GM12878 (cell line): Measurements from ENCODE around the gene SPATA31C1. TPM values are rescaled to one million over a fixed set of nuclear protein-coding genes. Genes with fewer than 3 reads are reported as not detected.

Experiments
- ATAC-seq: fragments of 200-7000 bp; cut with Tn5 transposase; 3 replicates; pipeline ENCODE4 v1.9.1; 2020; ENCODE audit warnings: mild to moderate bottlenecking, moderate library complexity
- BruUV-seq: library from RNA; stranded (reverse); fragments of 400-500 nt; replicated peaks from 2 replicates; lab custom pipeline; 2021; lab: Mats Ljungman, UMichigan
- CTCF ChIA-PET: fragments of 300-600 bp; sonication (Branson Sonifier 250); formaldehyde crosslinking; extraction: SDS; loops from one replicate; lab custom pipeline; 2021; ENCODE audit warnings: inconsistent platforms; lab: Yijun Ruan, JAX
- POLR2A ChIA-PET: fragments of 350-600 bp; formaldehyde crosslinking; extraction: SDS; loops from one replicate; lab custom pipeline; 2021; ENCODE audit warnings: inconsistent platforms; lab: Charles Lee
- RAD21 ChIA-PET: fragments of 300-600 bp; sonication (Branson Sonifier 250); formaldehyde crosslinking; loops from one replicate; lab custom pipeline; 2023; ENCODE audit warnings: antibody characterized with exemption; ENCODE audit not compliant: unreplicated experiment; lab: Charles Lee
- SMC1A ChIA-PET: fragments of 300-600 bp; sonication (Branson Sonifier 250); formaldehyde crosslinking; loops from one replicate; lab custom pipeline; 2023; ENCODE audit not compliant: unreplicated experiment, uncharacterized antibody; lab: Charles Lee
- DNase-seq: peaks from one replicate; pipeline ENCODE4 v3.0.0-alpha.2; 2011; ENCODE audit warnings: low read depth, low spot score
- FAIRE-seq: peaks from 3 replicates; lab custom pipeline; 2011; peaks lifted over from hg19 to GRCh38; lab: Jason Lieb, UNC
- H2AFZ ChIP-seq: 2 replicates; pipeline ENCODE4 v1.6.0; 2011; ENCODE audit warnings: low read depth, low read length, control low read depth; ENCODE audit not compliant: control insufficient read depth
- H3K27ac ChIP-seq: 2 replicates; pipeline ENCODE4 v1.5.1; 2011; ENCODE audit warnings: control low read depth; ENCODE audit not compliant: control insufficient read depth, insufficient read depth
- H3K27me3 ChIP-seq, 2 experiments: replicated peaks in 1 of 2; 2 replicates each; pipeline versions ENCODE4 v1.6.0 to v1.6.1; 2011; ENCODE audit warnings: low read length in 1 of 2; ENCODE audit not compliant: control insufficient read depth in 2 of 2, insufficient read depth in 2 of 2
- H3K36me3 ChIP-seq, 2 experiments: 2 replicates each; pipeline ENCODE4 v1.5.1; 2011; ENCODE audit warnings: low read length in 1 of 2; ENCODE audit not compliant: control insufficient read depth in 2 of 2, insufficient read depth in 2 of 2
- H3K4me1 ChIP-seq: 2 replicates; pipeline ENCODE4 v1.6.1; 2011; ENCODE audit warnings: mild to moderate bottlenecking, low read length, moderate library complexity, mixed read lengths; ENCODE audit not compliant: control insufficient read depth, insufficient read depth
- H3K4me2 ChIP-seq: 2 replicates; pipeline ENCODE4 v1.6.0; 2011; ENCODE audit warnings: control low read depth; ENCODE audit not compliant: control insufficient read depth, insufficient read depth
- H3K4me3 ChIP-seq: fragments of 200-600 bp; sonication (generic); 2 replicates; pipeline ENCODE4 v1.5.1; 2016
- H3K79me2 ChIP-seq: 2 replicates; pipeline ENCODE4 v1.6.0; 2011; ENCODE audit warnings: low read length; ENCODE audit not compliant: control insufficient read depth, insufficient read depth
- H3K9ac ChIP-seq: 2 replicates; pipeline ENCODE4 v1.8.0; 2011; ENCODE audit warnings: low read length, control low read depth, mixed read lengths; ENCODE audit not compliant: control insufficient read depth, insufficient read depth
- H3K9me3 ChIP-seq: replicated peaks from 3 replicates; pipeline ENCODE4 v1.5.1; 2011; ENCODE audit warnings: mild to moderate bottlenecking, low read length; ENCODE audit not compliant: control insufficient read depth, insufficient read depth
- H4K20me1 ChIP-seq: 2 replicates; pipeline ENCODE4 v1.6.0; 2011; ENCODE audit not compliant: control insufficient read depth, insufficient read depth
- ATF7 ChIP-seq: fragments of 450-650 bp; IDR thresholded peaks from 2 replicates; pipeline ENCODE4 v1.6.1; 2016; ENCODE audit warnings: low read depth, mild to moderate bottlenecking
- HDAC6 ChIP-seq: fragments of 200-600 bp; sonication (generic); IDR thresholded peaks from one replicate; pipeline ENCODE4 v1.8.0; 2017; ENCODE audit warnings: antibody characterized with exemption; ENCODE audit not compliant: unreplicated experiment
- LARP7 ChIP-seq: fragments of 450-650 bp; IDR thresholded peaks from 2 replicates; pipeline ENCODE4 v1.6.1; 2017; ENCODE audit warnings: mild to moderate bottlenecking
- MXI1 ChIP-seq: fragments of 150-350 bp; IDR thresholded peaks from 2 replicates; pipeline ENCODE4 v1.6.1; 2011; ENCODE audit warnings: low read depth, mild to moderate bottlenecking, inconsistent platforms, low read length, improper control_type of control experiment
- MYC ChIP-seq: IDR thresholded peaks from 2 replicates; pipeline ENCODE4 v1.6.1; 2011; ENCODE audit warnings: mild to moderate bottlenecking, low read length, moderate library complexity, inconsistent platforms; ENCODE audit not compliant: insufficient read depth, insufficient replicate concordance, insufficient read length, severe bottlenecking
- NR2F1 ChIP-seq: fragments of 450-650 bp; conservative IDR thresholded peaks from 2 replicates; pipeline ENCODE4 v1.6.1; 2017; ENCODE audit warnings: mild to moderate bottlenecking
- POLR2A ChIP-seq: IDR thresholded peaks from 2 replicates; pipeline ENCODE4 v1.6.1; 2011; ENCODE audit warnings: low read depth, mild to moderate bottlenecking, low read length
- RAD21 ChIP-seq: IDR thresholded peaks from 2 replicates; pipeline ENCODE4 v1.6.1; 2011; ENCODE audit warnings: mild to moderate bottlenecking, low read depth, low read length, moderate library complexity; ENCODE audit not compliant: insufficient read depth
- RELA ChIP-seq: fragments of 450-650 bp; IDR thresholded peaks from 2 replicates; pipeline ENCODE4 v1.8.0; 2014; ENCODE audit warnings: borderline replicate concordance; ENCODE audit not compliant: partially characterized antibody
- WRNIP1 ChIP-seq: IDR thresholded peaks from 2 replicates; pipeline ENCODE4 v1.6.1; 2011; ENCODE audit warnings: low read depth, low read length, improper control_type of control experiment, borderline replicate concordance
- ZBTB11 ChIP-seq: fragments of 450-650 bp; formaldehyde crosslinking; IDR thresholded peaks from 2 replicates; pipeline ENCODE4 v1.5.0; 2022; ENCODE audit warnings: mild to moderate bottlenecking, missing genetic modification characterization
- ZNF24 ChIP-seq: fragments of 450-650 bp; IDR thresholded peaks from 2 replicates; pipeline ENCODE4 v1.6.1; 2017; ENCODE audit warnings: antibody characterized with exemption, mild to moderate bottlenecking
- WGBS: methylation state at CpG from one replicate; pipeline ENCODE4 v1.1.6; 2016; ENCODE audit warnings: low lambda C conversion rate; ENCODE audit not compliant: insufficient replicate concordance, insufficient coverage; ENCODE audit errors: missing lambda C conversion rate; 5-methylcytosine and 5-hydroxymethylcytosine counted together
- in situ Hi-C: fragments of 300-500 bp; cut with MboI; formaldehyde crosslinking; loops from 9 replicates; pipeline ENCODE4 v1.14.3; 2018; ENCODE audit warnings: mixed read lengths
- intact Hi-C: fragments of 100-400 bp; cut with micrococcal nuclease; formaldehyde crosslinking; loops from one replicate; pipeline ENCODE4 v1.14.2; 2022; ENCODE audit not compliant: unreplicated experiment
- polyA plus RNA-seq, 11 experiments: library from polyadenylated mRNA; depleted of rRNA in 4 of 11; unstranded in 6 of 11; stranded (reverse) in 5 of 11; fragments of >200 nt; fragmentation: Nextera tagmentation in 4 of 11; fragmentation: Illumina TruSeq in 1 of 11; extraction: Ambion mirVana in 4 of 11; extraction: Trizol in 1 of 11; gene quantifications; 1 replicate in 1 of 11; 2 replicates in 10 of 11; pipeline versions ENCODE4 v1.2.1 to v1.2.3, GENCODE V29; 2011 to 2016; ENCODE audit warnings: inconsistent platforms in 2 of 11, missing spikeins in 2 of 11, low read depth in 1 of 11
- total RNA-seq, 4 experiments: library from RNA; depleted of rRNA in 3 of 4; stranded (reverse); fragments of >200 nt in 3 of 4; fragmentation: Illumina TruSeq in 1 of 4; extraction: Trizol in 1 of 4; gene quantifications; 2 replicates each; pipeline versions ENCODE4 v1.2.1 to v1.2.3, GENCODE V29; 2013 to 2021
- TF ChIP-seq, protein P1 (sequence below): IDR thresholded peaks from 2 replicates; pipeline ENCODE4 v1.6.1; 2011; ENCODE audit warnings: borderline replicate concordance, low read depth, mild to moderate bottlenecking, moderate library complexity, low read length; ENCODE audit not compliant: insufficient read depth, poor library complexity, severe bottlenecking
- TF ChIP-seq, protein P2 (sequence below): fragments of 450-650 bp; IDR thresholded peaks from 2 replicates; pipeline ENCODE4 v1.6.1; 2016; ENCODE audit warnings: mild to moderate bottlenecking, moderate library complexity, borderline replicate concordance
- TF ChIP-seq, protein P3 (sequence below): fragments of 450-650 bp; IDR thresholded peaks from 2 replicates; pipeline ENCODE4 v1.6.1; 2017; ENCODE audit warnings: mild to moderate bottlenecking

Gene SPATA31C1
- total and polyA plus RNA-seq, 10 of the 15 experiments (the other 5 are each of a cell fraction or from before 2014, with no cell fraction given): not detected

DNA sequence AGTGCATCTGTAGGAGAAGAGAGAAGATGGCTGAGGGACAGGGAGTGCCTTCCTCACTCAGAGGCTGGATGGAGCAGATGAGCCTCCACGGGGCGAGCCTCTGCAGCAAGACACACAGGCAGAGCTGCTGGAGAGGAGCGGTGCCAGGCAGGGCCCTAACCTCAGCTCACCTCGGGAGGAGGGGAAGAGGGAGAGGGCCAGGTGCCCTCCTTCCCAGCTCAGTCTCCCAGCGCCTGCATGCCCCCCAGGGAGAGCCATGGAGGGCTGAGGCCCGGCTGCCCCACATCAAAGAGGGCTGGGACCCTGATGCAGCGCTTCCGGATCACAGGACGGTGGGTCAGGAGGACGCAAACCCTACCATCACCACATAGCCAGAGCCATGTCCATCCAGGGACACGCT is 48.7 kb upstream of the SPATA31C1 start:
- Histone ChIP-seq H3K36me3 (no peaks in the 10 kb centered on the region), H3K27me3 (no peaks in the 10 kb centered on the region; a peak in 1 of 4 replicates), H3K27ac (no peak overlapping the region), H3K9me3 (no peaks in the 10 kb centered on the region), H3K9ac (no peak overlapping the region), H2AFZ (no peak overlapping the region), H3K79me2 (no peaks in the 10 kb centered on the region), H3K4me2 (no peak overlapping the region), H3K4me1 (no peaks in the 10 kb centered on the region), H4K20me1 (no peaks in the 10 kb centered on the region), H3K4me3 (no peak overlapping the region)
- no peak for DNase-seq
- in situ Hi-C loops: no loop called here
- FAIRE-seq: no peak
- ATAC-seq: no peak
- ChIA-PET SMC1A (no interaction called here), CTCF (no interaction called here), RAD21 (no interaction called here), POLR2A (no interaction called here)
- WGBS: 97% methylated on average over 6 of the region's 11 CpGs
- intact Hi-C loops: no loop called here
- no TSS peak for BruUV-seq
- no peak for TF ChIP-seq LARP7
- no peak for TF ChIP-seq RELA
- no peak for TF ChIP-seq HDAC6
- TF ChIP-seq, protein P1, sequence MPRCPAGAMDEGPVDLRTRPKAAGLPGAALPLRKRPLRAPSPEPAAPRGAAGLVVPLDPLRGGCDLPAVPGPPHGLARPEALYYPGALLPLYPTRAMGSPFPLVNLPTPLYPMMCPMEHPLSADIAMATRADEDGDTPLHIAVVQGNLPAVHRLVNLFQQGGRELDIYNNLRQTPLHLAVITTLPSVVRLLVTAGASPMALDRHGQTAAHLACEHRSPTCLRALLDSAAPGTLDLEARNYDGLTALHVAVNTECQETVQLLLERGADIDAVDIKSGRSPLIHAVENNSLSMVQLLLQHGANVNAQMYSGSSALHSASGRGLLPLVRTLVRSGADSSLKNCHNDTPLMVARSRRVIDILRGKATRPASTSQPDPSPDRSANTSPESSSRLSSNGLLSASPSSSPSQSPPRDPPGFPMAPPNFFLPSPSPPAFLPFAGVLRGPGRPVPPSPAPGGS: no peak
- no peak for TF ChIP-seq WRNIP1
- no peak for TF ChIP-seq NR2F1
- no peak for TF ChIP-seq MXI1
- TF ChIP-seq POLR2A: no peak
- TF ChIP-seq MYC: no peak
- TF ChIP-seq, protein P2, sequence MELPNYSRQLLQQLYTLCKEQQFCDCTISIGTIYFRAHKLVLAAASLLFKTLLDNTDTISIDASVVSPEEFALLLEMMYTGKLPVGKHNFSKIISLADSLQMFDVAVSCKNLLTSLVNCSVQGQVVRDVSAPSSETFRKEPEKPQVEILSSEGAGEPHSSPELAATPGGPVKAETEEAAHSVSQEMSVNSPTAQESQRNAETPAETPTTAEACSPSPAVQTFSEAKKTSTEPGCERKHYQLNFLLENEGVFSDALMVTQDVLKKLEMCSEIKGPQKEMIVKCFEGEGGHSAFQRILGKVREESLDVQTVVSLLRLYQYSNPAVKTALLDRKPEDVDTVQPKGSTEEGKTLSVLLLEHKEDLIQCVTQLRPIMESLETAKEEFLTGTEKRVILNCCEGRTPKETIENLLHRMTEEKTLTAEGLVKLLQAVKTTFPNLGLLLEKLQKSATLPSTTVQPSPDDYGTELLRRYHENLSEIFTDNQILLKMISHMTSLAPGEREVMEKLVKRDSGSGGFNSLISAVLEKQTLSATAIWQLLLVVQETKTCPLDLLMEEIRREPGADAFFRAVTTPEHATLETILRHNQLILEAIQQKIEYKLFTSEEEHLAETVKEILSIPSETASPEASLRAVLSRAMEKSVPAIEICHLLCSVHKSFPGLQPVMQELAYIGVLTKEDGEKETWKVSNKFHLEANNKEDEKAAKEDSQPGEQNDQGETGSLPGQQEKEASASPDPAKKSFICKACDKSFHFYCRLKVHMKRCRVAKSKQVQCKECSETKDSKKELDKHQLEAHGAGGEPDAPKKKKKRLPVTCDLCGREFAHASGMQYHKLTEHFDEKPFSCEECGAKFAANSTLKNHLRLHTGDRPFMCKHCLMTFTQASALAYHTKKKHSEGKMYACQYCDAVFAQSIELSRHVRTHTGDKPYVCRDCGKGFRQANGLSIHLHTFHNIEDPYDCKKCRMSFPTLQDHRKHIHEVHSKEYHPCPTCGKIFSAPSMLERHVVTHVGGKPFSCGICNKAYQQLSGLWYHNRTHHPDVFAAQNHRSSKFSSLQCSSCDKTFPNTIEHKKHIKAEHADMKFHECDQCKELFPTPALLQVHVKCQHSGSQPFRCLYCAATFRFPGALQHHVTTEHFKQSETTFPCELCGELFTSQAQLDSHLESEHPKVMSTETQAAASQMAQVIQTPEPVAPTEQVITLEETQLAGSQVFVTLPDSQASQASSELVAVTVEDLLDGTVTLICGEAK: no peak
- TF ChIP-seq ATF7: no peak
- TF ChIP-seq ZNF24: no peak
- no peak for TF ChIP-seq RAD21
- TF ChIP-seq, protein P3, sequence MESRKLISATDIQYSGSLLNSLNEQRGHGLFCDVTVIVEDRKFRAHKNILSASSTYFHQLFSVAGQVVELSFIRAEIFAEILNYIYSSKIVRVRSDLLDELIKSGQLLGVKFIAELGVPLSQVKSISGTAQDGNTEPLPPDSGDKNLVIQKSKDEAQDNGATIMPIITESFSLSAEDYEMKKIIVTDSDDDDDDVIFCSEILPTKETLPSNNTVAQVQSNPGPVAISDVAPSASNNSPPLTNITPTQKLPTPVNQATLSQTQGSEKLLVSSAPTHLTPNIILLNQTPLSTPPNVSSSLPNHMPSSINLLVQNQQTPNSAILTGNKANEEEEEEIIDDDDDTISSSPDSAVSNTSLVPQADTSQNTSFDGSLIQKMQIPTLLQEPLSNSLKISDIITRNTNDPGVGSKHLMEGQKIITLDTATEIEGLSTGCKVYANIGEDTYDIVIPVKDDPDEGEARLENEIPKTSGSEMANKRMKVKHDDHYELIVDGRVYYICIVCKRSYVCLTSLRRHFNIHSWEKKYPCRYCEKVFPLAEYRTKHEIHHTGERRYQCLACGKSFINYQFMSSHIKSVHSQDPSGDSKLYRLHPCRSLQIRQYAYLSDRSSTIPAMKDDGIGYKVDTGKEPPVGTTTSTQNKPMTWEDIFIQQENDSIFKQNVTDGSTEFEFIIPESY: no peak
- TF ChIP-seq ZBTB11 (CRISPR knock-in tag): no peak
